WTC11 (cell line): Measurements from ENCODE around the gene PPP1R9A. TPM values are rescaled to one million over a fixed set of nuclear protein-coding genes. Genes with fewer than 3 reads are reported as not detected.

Experiments used
- ATAC-seq: fragments of 200-7000 bp; cut with Tn5 transposase; 2 replicates; pipeline ENCODE4 v1.10.0; 2021; ENCODE audit warnings: mild to moderate bottlenecking, moderate library complexity
- CTCF ChIA-PET: fragments of 300-600 bp; sonication (Branson Sonifier 250); formaldehyde crosslinking; loops from one replicate; lab custom pipeline; 2021; ENCODE audit warnings: antibody characterized with exemption; lab: Charles Lee
- POLR2A ChIA-PET: fragments of 350-600 bp; sonication (Branson Sonifier 250); formaldehyde crosslinking; loops from one replicate; lab custom pipeline; 2021; ENCODE audit warnings: antibody characterized with exemption; lab: Charles Lee
- DNase-seq: peaks from one replicate; pipeline ENCODE4 v3.0.0; 2021; ENCODE audit warnings: low spot score
- H3K27ac Mint-ChIP-seq: 2 replicates; pipeline ENCODE4 v1.8.0; 2021; ENCODE audit warnings: mixed read lengths
- H3K27me3 Mint-ChIP-seq: 2 replicates; pipeline ENCODE4 v1.8.0; 2021; ENCODE audit warnings: low read depth, mild to moderate bottlenecking, moderate library complexity, mixed read lengths
- H3K36me3 Mint-ChIP-seq: 2 replicates; pipeline ENCODE4 v1.8.0; 2021; ENCODE audit warnings: mixed read lengths
- H3K4me1 Mint-ChIP-seq: 2 replicates; pipeline ENCODE4 v1.8.0; 2022; ENCODE audit warnings: mixed read lengths
- H3K4me3 Mint-ChIP-seq: 2 replicates; pipeline ENCODE4 v1.8.0; 2021; ENCODE audit warnings: mild to moderate bottlenecking, moderate library complexity, mixed read lengths
- H3K9me3 Mint-ChIP-seq: 2 replicates; pipeline ENCODE4 v1.8.0; 2021; ENCODE audit warnings: mixed read lengths
- ARID4B ChIP-seq: sonication (generic); formaldehyde crosslinking; IDR thresholded peaks from 2 replicates; pipeline ENCODE4 v1.8.0; 2023; ENCODE audit warnings: missing genetic modification reagents, mild to moderate bottlenecking, borderline replicate concordance
- ATF1 ChIP-seq: sonication (generic); formaldehyde crosslinking; IDR thresholded peaks from 2 replicates; pipeline ENCODE4 v1.8.1; 2023; ENCODE audit warnings: mild to moderate bottlenecking, moderate library complexity, missing genetic modification reagents
- E2F5 ChIP-seq: sonication (generic); formaldehyde crosslinking; IDR thresholded peaks from 2 replicates; pipeline ENCODE4 v1.8.1; 2022; ENCODE audit warnings: mild to moderate bottlenecking, moderate library complexity, missing genetic modification reagents
- ERG ChIP-seq: fragments of 250-450 bp; sonication (Bioruptor Pico); IDR thresholded peaks from 2 replicates; pipeline ENCODE4 v1.8.0; 2021; ENCODE audit warnings: mild to moderate bottlenecking
- GABPB1 ChIP-seq: sonication (generic); formaldehyde crosslinking; IDR thresholded peaks from 2 replicates; pipeline ENCODE4 v1.8.1; 2023; ENCODE audit warnings: mild to moderate bottlenecking, missing genetic modification reagents
- NR1H2 ChIP-seq: sonication (generic); formaldehyde crosslinking; IDR thresholded peaks from 2 replicates; pipeline ENCODE4 v1.9.0; 2021; ENCODE audit warnings: mild to moderate bottlenecking, moderate library complexity, missing genetic modification reagents
- OVOL2 ChIP-seq: fragments of 250-450 bp; sonication (Bioruptor Pico); IDR thresholded peaks from 2 replicates; pipeline ENCODE4 v1.9.0; 2021; ENCODE audit warnings: mild to moderate bottlenecking, borderline replicate concordance
- SMAD4 ChIP-seq: sonication (generic); formaldehyde crosslinking; IDR thresholded peaks from 2 replicates; pipeline ENCODE4 v1.8.0; 2022; ENCODE audit warnings: mild to moderate bottlenecking, missing genetic modification reagents
- ZNF121 ChIP-seq: sonication (generic); formaldehyde crosslinking; IDR thresholded peaks from 2 replicates; pipeline ENCODE4 v1.8.0; 2023; ENCODE audit warnings: missing genetic modification reagents
- ZNF423 ChIP-seq: fragments of 250-450 bp; sonication (Bioruptor Pico); IDR thresholded peaks from 2 replicates; pipeline ENCODE4 v2.1.2; 2022; ENCODE audit warnings: mild to moderate bottlenecking, moderate library complexity
- total RNA-seq: library from RNA; stranded (reverse); gene quantifications from 3 replicates; pipeline ENCODE4 v1.2.3, GENCODE V29; 2021
- TF ChIP-seq, protein P1 (sequence below): sonication (generic); formaldehyde crosslinking; IDR thresholded peaks from 2 replicates; pipeline ENCODE4 v1.8.1; 2022; ENCODE audit warnings: low read depth, mild to moderate bottlenecking, moderate library complexity, missing genetic modification reagents, borderline replicate concordance
- TF ChIP-seq, protein P2 (sequence below): sonication (generic); formaldehyde crosslinking; conservative IDR thresholded peaks from 2 replicates; pipeline ENCODE4 v1.8.1; 2022; ENCODE audit warnings: mild to moderate bottlenecking, missing genetic modification reagents
- TF ChIP-seq, protein P3 (sequence below): sonication (generic); formaldehyde crosslinking; IDR thresholded peaks from 2 replicates; pipeline ENCODE4 v1.8.1; 2023; ENCODE audit warnings: mild to moderate bottlenecking, missing genetic modification reagents
- TF ChIP-seq, protein P4 (sequence below): fragments of 250-450 bp; sonication (Bioruptor Pico); conservative IDR thresholded peaks from 2 replicates; pipeline ENCODE4 v1.9.0; 2021; ENCODE audit warnings: mild to moderate bottlenecking
- TF ChIP-seq, protein P5 (sequence below): sonication (generic); formaldehyde crosslinking; IDR thresholded peaks from 2 replicates; pipeline ENCODE4 v1.8.0; 2022; ENCODE audit warnings: missing genetic modification reagents

Gene PPP1R9A
- total RNA-seq, 1 experiment from 2014 or later: 16.8 TPM

DNA sequence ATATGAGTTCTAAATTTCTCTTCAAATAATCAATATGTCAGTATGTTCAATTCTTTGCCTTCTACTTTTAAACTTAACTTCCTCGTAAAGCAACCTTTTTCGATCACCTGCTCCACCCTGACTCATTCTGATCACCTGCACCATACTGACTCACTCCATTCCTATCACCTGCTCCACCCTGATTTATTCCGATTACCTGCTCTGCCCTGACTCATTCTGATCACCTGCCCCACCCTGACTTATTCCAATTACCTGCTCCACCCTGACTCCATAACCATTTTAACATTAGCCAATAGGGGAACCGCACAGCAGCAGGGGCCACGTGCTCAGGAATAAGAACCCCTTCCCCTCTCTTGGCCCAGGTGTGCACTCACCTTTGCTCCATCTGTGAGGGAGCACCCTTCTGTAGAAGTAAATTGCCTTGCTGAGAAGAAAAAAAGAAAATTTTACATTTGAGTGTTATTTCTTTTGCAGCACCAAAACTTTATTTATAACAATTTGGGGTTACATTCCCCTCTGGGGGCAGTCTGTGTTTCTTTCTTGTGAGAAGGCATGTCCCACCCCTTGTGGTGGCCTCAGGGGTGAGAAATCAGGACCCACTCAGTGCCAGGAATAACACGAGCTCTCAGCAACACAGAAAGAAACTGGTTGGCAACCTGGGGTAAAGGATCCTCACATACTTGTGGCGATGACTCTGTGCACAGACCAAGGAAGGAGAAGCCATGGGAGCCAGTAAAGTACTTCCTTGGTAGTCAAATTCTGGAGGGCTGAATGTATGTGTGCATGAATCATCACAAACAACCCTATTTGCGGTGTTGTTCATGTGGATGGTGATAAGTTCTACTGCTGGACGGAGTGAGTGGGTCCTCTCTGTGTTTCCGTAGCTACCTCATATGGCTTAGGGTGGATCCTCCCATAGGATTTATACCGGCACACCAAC, 29.4 kb upstream of the PPP1R9A start:
- no peak for TF ChIP-seq ZNF121
- TF ChIP-seq, protein P1, sequence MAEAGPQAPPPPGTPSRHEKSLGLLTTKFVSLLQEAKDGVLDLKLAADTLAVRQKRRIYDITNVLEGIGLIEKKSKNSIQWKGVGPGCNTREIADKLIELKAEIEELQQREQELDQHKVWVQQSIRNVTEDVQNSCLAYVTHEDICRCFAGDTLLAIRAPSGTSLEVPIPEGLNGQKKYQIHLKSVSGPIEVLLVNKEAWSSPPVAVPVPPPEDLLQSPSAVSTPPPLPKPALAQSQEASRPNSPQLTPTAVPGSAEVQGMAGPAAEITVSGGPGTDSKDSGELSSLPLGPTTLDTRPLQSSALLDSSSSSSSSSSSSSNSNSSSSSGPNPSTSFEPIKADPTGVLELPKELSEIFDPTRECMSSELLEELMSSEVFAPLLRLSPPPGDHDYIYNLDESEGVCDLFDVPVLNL: no peak
- no peak for TF ChIP-seq GABPB1 (CRISPR knock-in tag)
- TF ChIP-seq, protein P2, sequence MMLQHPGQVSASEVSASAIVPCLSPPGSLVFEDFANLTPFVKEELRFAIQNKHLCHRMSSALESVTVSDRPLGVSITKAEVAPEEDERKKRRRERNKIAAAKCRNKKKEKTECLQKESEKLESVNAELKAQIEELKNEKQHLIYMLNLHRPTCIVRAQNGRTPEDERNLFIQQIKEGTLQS (CRISPR knock-in tag): no peak
- no peak for TF ChIP-seq ATF1 (CRISPR knock-in tag)
- TF ChIP-seq, protein P3, sequence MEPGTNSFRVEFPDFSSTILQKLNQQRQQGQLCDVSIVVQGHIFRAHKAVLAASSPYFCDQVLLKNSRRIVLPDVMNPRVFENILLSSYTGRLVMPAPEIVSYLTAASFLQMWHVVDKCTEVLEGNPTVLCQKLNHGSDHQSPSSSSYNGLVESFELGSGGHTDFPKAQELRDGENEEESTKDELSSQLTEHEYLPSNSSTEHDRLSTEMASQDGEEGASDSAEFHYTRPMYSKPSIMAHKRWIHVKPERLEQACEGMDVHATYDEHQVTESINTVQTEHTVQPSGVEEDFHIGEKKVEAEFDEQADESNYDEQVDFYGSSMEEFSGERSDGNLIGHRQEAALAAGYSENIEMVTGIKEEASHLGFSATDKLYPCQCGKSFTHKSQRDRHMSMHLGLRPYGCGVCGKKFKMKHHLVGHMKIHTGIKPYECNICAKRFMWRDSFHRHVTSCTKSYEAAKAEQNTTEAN (CRISPR knock-in tag): no peak
- TF ChIP-seq, protein P4, sequence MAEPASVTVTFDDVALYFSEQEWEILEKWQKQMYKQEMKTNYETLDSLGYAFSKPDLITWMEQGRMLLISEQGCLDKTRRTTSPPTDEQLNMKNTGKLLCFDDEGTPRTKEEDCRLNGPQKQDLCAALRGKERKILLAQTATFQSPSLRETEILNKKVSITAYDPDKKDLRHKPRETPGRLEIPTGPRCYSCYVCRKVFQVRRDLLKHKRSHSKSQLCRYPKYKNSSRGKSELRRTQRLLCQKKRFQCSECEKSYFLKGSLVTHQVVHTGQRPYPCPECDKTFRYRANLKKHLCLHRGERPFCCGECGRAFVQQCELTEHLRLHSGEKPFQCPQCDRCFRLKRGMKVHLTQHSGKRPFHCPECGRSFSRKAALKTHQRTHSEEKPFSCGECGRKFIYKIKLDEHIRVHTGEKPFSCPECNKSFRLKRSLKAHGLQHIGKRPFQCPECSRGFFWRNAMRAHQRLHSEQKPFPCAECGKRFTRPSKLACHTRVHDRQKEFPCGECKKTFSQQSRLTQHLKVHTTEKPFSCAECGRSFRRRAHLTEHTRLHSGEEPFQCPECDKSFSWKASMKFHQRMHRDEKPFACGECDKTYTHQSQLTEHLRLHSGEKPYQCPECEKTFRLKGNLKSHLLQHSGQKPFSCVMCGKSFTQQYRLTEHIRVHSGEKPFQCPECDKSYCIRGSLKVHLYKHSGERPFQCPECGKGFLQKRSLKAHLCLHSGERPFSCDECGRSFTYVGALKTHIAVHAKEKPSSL (CRISPR knock-in tag): no peak
- TF ChIP-seq SMAD4 (CRISPR knock-in tag): no peak
- TF ChIP-seq NR1H2 (CRISPR knock-in tag): no peak
- peaks cover 31% of the 10 kb centered on the region for H3K9me3 Mint-ChIP-seq
- POLR2A ChIA-PET: no interaction called here
- no peak overlapping the region for H3K27ac Mint-ChIP-seq
- peaks cover 3% of the 10 kb centered on the region for H3K27me3 Mint-ChIP-seq
- no peak overlapping the region for H3K4me3 Mint-ChIP-seq
- CTCF ChIA-PET: no interaction called here
- peaks cover 16% of the 10 kb centered on the region for H3K36me3 Mint-ChIP-seq
- DNase-seq (no peak), ATAC-seq (no peak)
- H3K4me1 Mint-ChIP-seq: peaks cover 18% of the 10 kb centered on the region

GRCh38 chr7:94882891-94883290, 24.5 kb upstream of the PPP1R9A start:
- H3K27me3 Mint-ChIP-seq: peaks cover 1% of the 10 kb centered on the region
- DNase-seq: no peak
- ATAC-seq: no peak
- ChIA-PET CTCF (no interaction called here), POLR2A (no interaction called here)
- no peak overlapping the region for H3K4me3 Mint-ChIP-seq
- H3K4me1 Mint-ChIP-seq: peaks cover 23% of the 10 kb centered on the region
- peaks cover 14% of the 10 kb centered on the region for H3K9me3 Mint-ChIP-seq
- peaks cover 10% of the 10 kb centered on the region for H3K36me3 Mint-ChIP-seq
- H3K27ac Mint-ChIP-seq: no peak overlapping the region
- TF ChIP-seq, protein P5, sequence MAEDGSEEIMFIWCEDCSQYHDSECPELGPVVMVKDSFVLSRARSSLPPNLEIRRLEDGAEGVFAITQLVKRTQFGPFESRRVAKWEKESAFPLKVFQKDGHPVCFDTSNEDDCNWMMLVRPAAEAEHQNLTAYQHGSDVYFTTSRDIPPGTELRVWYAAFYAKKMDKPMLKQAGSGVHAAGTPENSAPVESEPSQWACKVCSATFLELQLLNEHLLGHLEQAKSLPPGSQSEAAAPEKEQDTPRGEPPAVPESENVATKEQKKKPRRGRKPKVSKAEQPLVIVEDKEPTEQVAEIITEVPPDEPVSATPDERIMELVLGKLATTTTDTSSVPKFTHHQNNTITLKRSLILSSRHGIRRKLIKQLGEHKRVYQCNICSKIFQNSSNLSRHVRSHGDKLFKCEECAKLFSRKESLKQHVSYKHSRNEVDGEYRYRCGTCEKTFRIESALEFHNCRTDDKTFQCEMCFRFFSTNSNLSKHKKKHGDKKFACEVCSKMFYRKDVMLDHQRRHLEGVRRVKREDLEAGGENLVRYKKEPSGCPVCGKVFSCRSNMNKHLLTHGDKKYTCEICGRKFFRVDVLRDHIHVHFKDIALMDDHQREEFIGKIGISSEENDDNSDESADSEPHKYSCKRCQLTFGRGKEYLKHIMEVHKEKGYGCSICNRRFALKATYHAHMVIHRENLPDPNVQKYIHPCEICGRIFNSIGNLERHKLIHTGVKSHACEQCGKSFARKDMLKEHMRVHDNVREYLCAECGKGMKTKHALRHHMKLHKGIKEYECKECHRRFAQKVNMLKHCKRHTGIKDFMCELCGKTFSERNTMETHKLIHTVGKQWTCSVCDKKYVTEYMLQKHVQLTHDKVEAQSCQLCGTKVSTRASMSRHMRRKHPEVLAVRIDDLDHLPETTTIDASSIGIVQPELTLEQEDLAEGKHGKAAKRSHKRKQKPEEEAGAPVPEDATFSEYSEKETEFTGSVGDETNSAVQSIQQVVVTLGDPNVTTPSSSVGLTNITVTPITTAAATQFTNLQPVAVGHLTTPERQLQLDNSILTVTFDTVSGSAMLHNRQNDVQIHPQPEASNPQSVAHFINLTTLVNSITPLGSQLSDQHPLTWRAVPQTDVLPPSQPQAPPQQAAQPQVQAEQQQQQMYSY (CRISPR knock-in tag): no peak
- TF ChIP-seq OVOL2 (CRISPR knock-in tag) (no peak), ARID4B (no peak), SMAD4 (CRISPR knock-in tag) (no peak), ERG (no peak), ZNF423 (CRISPR knock-in tag) (no peak), E2F5 (CRISPR knock-in tag) (no peak)
